GM18517 (cell line): Measurements from ENCODE around the gene IFIT1B.
"Not testable (repeated sequence)": the region's sequence is repeated elsewhere in the genome, so short reads cannot be mapped to it uniquely, and the experiment has no call there.

Source experiments
- ATAC-seq: cut with Tn5 transposase; IDR thresholded peaks from one replicate; pipeline ENCODE4 v1.9.1; 2021; ENCODE audit warnings: mild to moderate bottlenecking, moderate library complexity; ENCODE audit not compliant: unreplicated experiment

Gene IFIT1B

GRCh38 chr10:89407792-89408191 is 29.9 kb downstream of the IFIT1B start:
- ATAC-seq = not testable (repeated sequence)

- ATAC-seq = not testable (repeated sequence)
Observed at GRCh38 chr10:89409282-89409681, 31.4 kb downstream of the IFIT1B start.

GRCh38 chr10:89410551-89410950 is 32.7 kb downstream of the IFIT1B start:
- ATAC-seq = not testable (repeated sequence)

GRCh38 chr10:89411135-89411534 is 33.3 kb downstream of the IFIT1B start:
- not testable (repeated sequence) for ATAC-seq

- ATAC-seq = not testable (repeated sequence)
Observed at GRCh38 chr10:89412276-89412675, 34.4 kb downstream of the IFIT1B start.

GRCh38 chr10:89413398-89413912 is 35.6 kb downstream of the IFIT1B start:
- no peak for ATAC-seq

GRCh38 chr10:89414146-89414878 is 36.5 kb downstream of the IFIT1B start, which contains the start of gene IFIT5:
IFIT5 (plus strand) TSS chr10:89414568; CDS start chr10:89414799, 231 bp downstream.
- peak; percentile 88 for ATAC-seq

- ATAC-seq = peak; percentile 19
Observed at GRCh38 chr10:89414879-89415821, 37.3 kb downstream of the IFIT1B start.

- no peak for ATAC-seq
Observed at GRCh38 chr10:89416465-89416864, 38.6 kb downstream of the IFIT1B start.

- no peak for ATAC-seq
Observed at GRCh38 chr10:89419548-89419947, 41.7 kb downstream of the IFIT1B start.

GRCh38 chr10:89421018-89421476 is 43.2 kb downstream of the IFIT1B start:
- ATAC-seq = no peak

GRCh38 chr10:89425000-89425399 is 47.1 kb downstream of the IFIT1B start:
- ATAC-seq = no peak

GRCh38 chr10:89426230-89426868 is 48.5 kb downstream of the IFIT1B start:
- no peak for ATAC-seq

GRCh38 chr10:89427629-89428028 is 49.8 kb downstream of the IFIT1B start:
- no peak for ATAC-seq

- ATAC-seq = no peak
Observed at GRCh38 chr10:89428877-89429276, 51.0 kb downstream of the IFIT1B start.

- no peak for ATAC-seq
Observed at GRCh38 chr10:89431977-89432376, 54.1 kb downstream of the IFIT1B start.
